HG03135 (cell line): Measurements from ENCODE around the gene PRRX2.
"Not testable (repeated sequence)": the region's sequence is repeated elsewhere in the genome, so short reads cannot be mapped to it uniquely, and the experiment has no call there.

Source experiments
- ATAC-seq: cut with Tn5 transposase; IDR thresholded peaks from one replicate; pipeline ENCODE4 v1.9.1; 2021; ENCODE audit warnings: mild to moderate bottlenecking, moderate library complexity; ENCODE audit not compliant: unreplicated experiment

Gene PRRX2

GRCh38 chr9:129751841-129752801 is 86.7 kb downstream of the PRRX2 start:
- no peak for ATAC-seq

GRCh38 chr9:129752900-129753729 is 87.7 kb downstream of the PRRX2 start, which contains the start of gene PTGES:
Gene PTGES (minus strand): TSS chr9:129753042. CDS start chr9:129753012, 30 bp downstream.
- no peak for ATAC-seq

GRCh38 chr9:129755151-129755550 is 89.7 kb downstream of the PRRX2 start:
- no peak for ATAC-seq

GRCh38 chr9:129756191-129756590 is 90.7 kb downstream of the PRRX2 start:
- ATAC-seq: no peak

- ATAC-seq: no peak
Observed at GRCh38 chr9:129757045-129757444, 91.6 kb downstream of the PRRX2 start.

- no peak for ATAC-seq
Observed at GRCh38 chr9:129759319-129759718, 93.9 kb downstream of the PRRX2 start.

GRCh38 chr9:129759804-129760502 is 94.5 kb downstream of the PRRX2 start:
- ATAC-seq: no peak

- not testable (repeated sequence) for ATAC-seq
Observed at GRCh38 chr9:129760784-129761183, 95.3 kb downstream of the PRRX2 start.

- ATAC-seq: no peak
Observed at GRCh38 chr9:129761293-129761900, 96.0 kb downstream of the PRRX2 start.

- no peak for ATAC-seq
Observed at GRCh38 chr9:129761901-129762369, 96.5 kb downstream of the PRRX2 start.

- not testable (repeated sequence) for ATAC-seq
Observed at GRCh38 chr9:129762370-129762984, 97.0 kb downstream of the PRRX2 start.

GRCh38 chr9:129762985-129763926 is 97.8 kb downstream of the PRRX2 start:
- ATAC-seq: no peak

- ATAC-seq: no peak
Observed at GRCh38 chr9:129765764-129766317, 100.4 kb downstream of the PRRX2 start.

GRCh38 chr9:129768486-129768885 is 103.0 kb downstream of the PRRX2 start:
- no peak for ATAC-seq

- no peak for ATAC-seq
Observed at GRCh38 chr9:129769669-129770068, 104.2 kb downstream of the PRRX2 start.

GRCh38 chr9:129770741-129771140 is 105.3 kb downstream of the PRRX2 start:
- no peak for ATAC-seq
